H9 (cell line): ENCODE results near the gene BAHD1. TPM values are rescaled to one million over a fixed set of nuclear protein-coding genes. Genes with fewer than 3 reads are reported as not detected.

Experiments used
- DNase-seq: peaks from one replicate; pipeline ENCODE4 v3.0.0-alpha.2; 2017
- H2AFZ ChIP-seq: one replicate; pipeline ENCODE4 v1.6.1; 2013; ENCODE audit warnings: mild to moderate bottlenecking, low read length, control low read depth, moderate library complexity
- H2AK5ac ChIP-seq: 2 replicates; pipeline ENCODE4 v1.6.1; 2013; ENCODE audit warnings: low read length, control low read depth, mixed read lengths; ENCODE audit not compliant: insufficient read length
- H2BK120ac ChIP-seq: one replicate; pipeline ENCODE4 v1.6.1; 2013; ENCODE audit warnings: low read depth, mild to moderate bottlenecking, low read length, control low read depth, inconsistent platforms; ENCODE audit not compliant: poor library complexity, severe bottlenecking
- H2BK12ac ChIP-seq: 2 replicates; pipeline ENCODE4 v1.6.1; 2013; ENCODE audit warnings: low read length, control low read depth, mixed read lengths, low read depth; ENCODE audit not compliant: insufficient read length
- H2BK15ac ChIP-seq: 2 replicates; pipeline ENCODE4 v1.6.1; 2013; ENCODE audit warnings: low read depth, low read length, control low read depth
- H2BK20ac ChIP-seq: one replicate; pipeline ENCODE4 v1.6.1; 2013; ENCODE audit warnings: low read depth, mild to moderate bottlenecking, low read length, control low read depth, inconsistent platforms; ENCODE audit not compliant: poor library complexity, severe bottlenecking
- H2BK5ac ChIP-seq: 2 replicates; pipeline ENCODE4 v1.6.1; 2013; ENCODE audit warnings: low read length, control low read depth, mixed read lengths; ENCODE audit not compliant: insufficient read length
- H3K14ac ChIP-seq: 2 replicates; pipeline ENCODE4 v1.6.1; 2013; ENCODE audit warnings: low read length, control low read depth; ENCODE audit not compliant: insufficient read depth
- H3K18ac ChIP-seq: 2 replicates; pipeline ENCODE4 v1.6.1; 2013; ENCODE audit warnings: low read depth, mild to moderate bottlenecking, mixed read lengths, low read length, control low read depth; ENCODE audit not compliant: insufficient read length
- H3K23ac ChIP-seq: 2 replicates; pipeline ENCODE4 v1.6.1; 2013; ENCODE audit warnings: low read length, control low read depth, mixed read lengths, low read depth; ENCODE audit not compliant: insufficient read length
- H3K23me2 ChIP-seq: 2 replicates; pipeline ENCODE4 v1.6.1; 2013; ENCODE audit warnings: low read depth, mild to moderate bottlenecking, mixed read lengths, low read length, control low read depth; ENCODE audit not compliant: insufficient read length, poor library complexity, severe bottlenecking
- H3K27ac ChIP-seq: 2 replicates; pipeline ENCODE4 v1.5.1; 2013; ENCODE audit warnings: low read length, control low read depth, mixed read lengths, low read depth; ENCODE audit not compliant: insufficient read length
- H3K27me3 ChIP-seq: 2 replicates; pipeline ENCODE4 v1.6.1; 2013; ENCODE audit warnings: low read length, control low read depth, inconsistent platforms; ENCODE audit not compliant: insufficient read depth
- H3K4ac ChIP-seq: 2 replicates; pipeline ENCODE4 v1.6.1; 2013; ENCODE audit warnings: low read depth, mild to moderate bottlenecking, control low read depth, inconsistent platforms, low read length, moderate library complexity
- H3K4me1 ChIP-seq: 2 replicates; pipeline ENCODE4 v1.6.1; 2013; ENCODE audit warnings: low read length, control low read depth, inconsistent platforms; ENCODE audit not compliant: insufficient read depth
- H3K4me2 ChIP-seq: 2 replicates; pipeline ENCODE4 v1.6.1; 2013; ENCODE audit warnings: low read length, control low read depth, mixed read lengths; ENCODE audit not compliant: insufficient read length, insufficient read depth
- H3K56ac ChIP-seq: 2 replicates; pipeline ENCODE4 v1.6.1; 2013; ENCODE audit warnings: low read depth, mild to moderate bottlenecking, mixed read lengths, low read length, control low read depth; ENCODE audit not compliant: insufficient read length
- H3K79me1 ChIP-seq: 2 replicates; pipeline ENCODE4 v1.6.1; 2013; ENCODE audit warnings: low read depth, mild to moderate bottlenecking, moderate library complexity, low read length, control low read depth, inconsistent platforms; ENCODE audit not compliant: insufficient read depth, poor library complexity, severe bottlenecking
- H3K79me2 ChIP-seq: 2 replicates; pipeline ENCODE4 v1.6.1; 2013; ENCODE audit warnings: low read length, control low read depth, inconsistent platforms; ENCODE audit not compliant: insufficient read depth
- H3K9ac ChIP-seq: 2 replicates; pipeline ENCODE4 v1.6.1; 2013; ENCODE audit warnings: low read length, control low read depth, mixed read lengths; ENCODE audit not compliant: insufficient read length; ENCODE audit errors: extremely low read depth
- H3K9me3 ChIP-seq: one replicate; pipeline ENCODE4 v1.6.1; 2013; ENCODE audit warnings: low read depth, low read length, inconsistent platforms; ENCODE audit not compliant: control insufficient read depth
- H3T11ph ChIP-seq: one replicate; pipeline ENCODE4 v1.6.1; 2013; ENCODE audit warnings: mild to moderate bottlenecking, low read length, control low read depth, inconsistent platforms
- H4K20me1 ChIP-seq: one replicate; pipeline ENCODE4 v1.6.1; 2013; ENCODE audit not compliant: control insufficient read depth, insufficient read length, insufficient read depth
- H4K5ac ChIP-seq: 2 replicates; pipeline ENCODE4 v1.6.1; 2013; ENCODE audit warnings: low read depth, mild to moderate bottlenecking, mixed read lengths, low read length, control low read depth; ENCODE audit not compliant: insufficient read length
- H4K8ac ChIP-seq: replicated peaks from 2 replicates; pipeline ENCODE4 v1.6.1; 2013; ENCODE audit warnings: low read length, control low read depth, mixed read lengths, low read depth; ENCODE audit not compliant: insufficient read length
- H4K91ac ChIP-seq: 2 replicates; pipeline ENCODE4 v1.6.1; 2013; ENCODE audit warnings: low read depth, mild to moderate bottlenecking, moderate library complexity, mixed read lengths, low read length, control low read depth; ENCODE audit not compliant: insufficient read length
- H3K27ac Mint-ChIP-seq, 3 experiments: 2 replicates in 2 of 3; 3 replicates in 1 of 3; pipeline ENCODE4 v1.8.0; 2020 to 2021; ENCODE audit warnings: mixed read lengths in 3 of 3, mild to moderate bottlenecking in 1 of 3, moderate library complexity in 1 of 3
- H3K27me3 Mint-ChIP-seq: 2 replicates; pipeline ENCODE4 v1.8.0; 2021; ENCODE audit warnings: low read depth, mild to moderate bottlenecking, moderate library complexity, mixed read lengths
- H3K36me3 Mint-ChIP-seq, 3 experiments: 2 replicates in 2 of 3; 3 replicates in 1 of 3; pipeline ENCODE4 v1.8.0; 2020 to 2021; ENCODE audit warnings: low read depth in 3 of 3, mixed read lengths in 3 of 3; ENCODE audit not compliant: insufficient read depth in 1 of 3
- H3K4me1 Mint-ChIP-seq, 2 experiments: 2 replicates each; pipeline ENCODE4 v1.8.0; 2020; ENCODE audit warnings: mixed read lengths in 2 of 2
- H3K4me3 Mint-ChIP-seq, 2 experiments: 2 replicates in 1 of 2; 3 replicates in 1 of 2; pipeline ENCODE4 v1.8.0; 2020 to 2021; ENCODE audit warnings: mild to moderate bottlenecking in 2 of 2, mixed read lengths in 2 of 2, moderate library complexity in 1 of 2
- H3K9me3 Mint-ChIP-seq, 2 experiments: 2 replicates in 1 of 2; 3 replicates in 1 of 2; pipeline ENCODE4 v1.8.0; 2020; ENCODE audit warnings: mild to moderate bottlenecking in 2 of 2, mixed read lengths in 2 of 2, moderate library complexity in 1 of 2
- WGBS: extraction: QIAGEN DNeasy Blood & Tissue Kit; methylation state at CpG from one replicate; pipeline ENCODE4 v1.1.7; 2013; ENCODE audit warnings: missing lambda C conversion rate, low lambda C conversion rate, mixed read lengths; ENCODE audit not compliant: insufficient read length; ENCODE audit errors: extremely low coverage; 5-methylcytosine and 5-hydroxymethylcytosine counted together
- total RNA-seq: library from RNA; stranded (reverse); gene quantifications from 2 replicates; pipeline ENCODE4 v1.2.1, GENCODE V29; 2021
- TF ChIP-seq, protein P1 (sequence below): fragments of 200-600 bp; sonication (generic); conservative IDR thresholded peaks from 3 replicates; pipeline ENCODE4 v1.8.0; 2021; ENCODE audit warnings: antibody characterized with exemption, mild to moderate bottlenecking

BAHD1 gene
- total RNA-seq, 1 experiment from 2014 or later = 54.1 TPM

DNA sequence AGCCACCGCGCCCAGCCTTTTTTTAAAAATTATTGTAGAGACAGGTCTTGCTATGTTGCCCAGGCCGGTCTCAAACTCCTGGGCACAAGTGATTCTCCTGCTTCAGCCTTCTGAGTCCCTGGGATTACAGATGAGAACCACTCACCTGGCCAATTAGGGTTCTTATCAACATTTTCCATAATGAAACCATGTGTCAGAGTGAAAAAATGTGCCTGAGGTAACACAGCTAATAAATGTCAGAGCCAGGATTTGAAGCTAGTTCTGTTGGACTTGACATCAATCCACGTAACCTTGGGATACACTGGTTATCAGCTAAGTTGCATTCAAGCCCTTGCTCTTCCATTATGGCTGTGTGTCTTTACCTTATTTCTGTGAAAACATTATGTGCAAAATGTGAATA, 59.2 kb downstream of the BAHD1 start:
- H3K79me1 ChIP-seq = no peaks in the 10 kb centered on the region
- Mint-ChIP-seq H3K4me1 (no peaks in the 10 kb centered on the region; a peak in 1 of 4 replicates), H3K4me3 (no peak overlapping the region), H3K27ac (no peak overlapping the region), H3K36me3 (no peaks in the 10 kb centered on the region), H3K9me3 (no peaks in the 10 kb centered on the region; a peak in 1 of 5 replicates), H3K27me3 (peaks cover 21% of the 10 kb centered on the region)
- no peak overlapping the region for H2BK12ac ChIP-seq
- H4K8ac ChIP-seq = no peak overlapping the region
- H3K27me3 ChIP-seq = no peaks in the 10 kb centered on the region
- H4K91ac ChIP-seq = no peak overlapping the region
- no peak overlapping the region for H4K5ac ChIP-seq
- H3K56ac ChIP-seq = no peak overlapping the region
- H3T11ph ChIP-seq = no peak overlapping the region
- no peak overlapping the region for H2BK20ac ChIP-seq
- H3K23ac ChIP-seq = no peak overlapping the region
- H2BK15ac ChIP-seq = no peak overlapping the region
- H3K4me2 ChIP-seq = no peak overlapping the region
- DNase-seq = no peak
- no peaks in the 10 kb centered on the region for H3K4me1 ChIP-seq
- H2BK5ac ChIP-seq = no peak overlapping the region
- H3K23me2 ChIP-seq = no peaks in the 10 kb centered on the region
- WGBS = no CpG with 5 or more reads among the region's 4 CpGs
- TF ChIP-seq, protein P1, sequence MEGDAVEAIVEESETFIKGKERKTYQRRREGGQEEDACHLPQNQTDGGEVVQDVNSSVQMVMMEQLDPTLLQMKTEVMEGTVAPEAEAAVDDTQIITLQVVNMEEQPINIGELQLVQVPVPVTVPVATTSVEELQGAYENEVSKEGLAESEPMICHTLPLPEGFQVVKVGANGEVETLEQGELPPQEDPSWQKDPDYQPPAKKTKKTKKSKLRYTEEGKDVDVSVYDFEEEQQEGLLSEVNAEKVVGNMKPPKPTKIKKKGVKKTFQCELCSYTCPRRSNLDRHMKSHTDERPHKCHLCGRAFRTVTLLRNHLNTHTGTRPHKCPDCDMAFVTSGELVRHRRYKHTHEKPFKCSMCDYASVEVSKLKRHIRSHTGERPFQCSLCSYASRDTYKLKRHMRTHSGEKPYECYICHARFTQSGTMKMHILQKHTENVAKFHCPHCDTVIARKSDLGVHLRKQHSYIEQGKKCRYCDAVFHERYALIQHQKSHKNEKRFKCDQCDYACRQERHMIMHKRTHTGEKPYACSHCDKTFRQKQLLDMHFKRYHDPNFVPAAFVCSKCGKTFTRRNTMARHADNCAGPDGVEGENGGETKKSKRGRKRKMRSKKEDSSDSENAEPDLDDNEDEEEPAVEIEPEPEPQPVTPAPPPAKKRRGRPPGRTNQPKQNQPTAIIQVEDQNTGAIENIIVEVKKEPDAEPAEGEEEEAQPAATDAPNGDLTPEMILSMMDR = no peak
- H3K9ac ChIP-seq = no peak overlapping the region
- H2AK5ac ChIP-seq = no peak overlapping the region
- no peak overlapping the region for H2AFZ ChIP-seq
- H3K79me2 ChIP-seq = no peaks in the 10 kb centered on the region
- H3K9me3 ChIP-seq = no peaks in the 10 kb centered on the region
- H3K27ac ChIP-seq = no peak overlapping the region
- no peak overlapping the region for H3K14ac ChIP-seq
- no peak overlapping the region for H3K18ac ChIP-seq
- no peak overlapping the region for H3K4ac ChIP-seq
- no peak overlapping the region for H2BK120ac ChIP-seq
- H4K20me1 ChIP-seq = no peaks in the 10 kb centered on the region
